ENCODE data around the gene LIG1.

- TF ChIP-seq POLR2A (IDR thresholded peaks at IDR 0.05) = no peak
- no peak for TF ChIP-seq CTCF (IDR thresholded peaks at IDR 0.05)
Measured at GRCh38 chr19:48216933-48217332, 46.8 kb upstream of the LIG1 start.
